Transverse colon (tissue), 4 donors: ENCODE measurements around the gene TMEM108.

Experiments used
- EP300 ChIP-seq: sonication (generic); formaldehyde crosslinking; IDR thresholded peaks from one replicate; pipeline ENCODE4 v1.6.1; 2017; ENCODE audit warnings: antibody characterized with exemption, low read depth
- POLR2A ChIP-seq: fragments of 450-650 bp; IDR thresholded peaks from one replicate; pipeline ENCODE4 v1.6.1; 2016; ENCODE audit warnings: antibody characterized with exemption, mild to moderate bottlenecking, moderate library complexity
- POLR2AphosphoS5 ChIP-seq, 3 donors: sonication (generic); formaldehyde crosslinking; IDR thresholded peaks; one replicate each; pipeline ENCODE4 v1.6.1; 2016; ENCODE audit warnings: antibody characterized with exemption in 3 of 3
- TF ChIP-seq, protein P1 (sequence below), 5 experiments: fragments of 200-600 bp in 3 of 5; fragments of 450-650 bp in 2 of 5; sonication (generic) in 3 of 5; IDR thresholded peaks; 1 replicate in 2 of 5; 2 replicates in 3 of 5; pipeline ENCODE4 v1.5.1; 2016 to 2017; ENCODE audit warnings: antibody characterized with exemption in 5 of 5, inconsistent platforms in 3 of 5, mild to moderate bottlenecking in 2 of 5, moderate library complexity in 1 of 5

DNA sequence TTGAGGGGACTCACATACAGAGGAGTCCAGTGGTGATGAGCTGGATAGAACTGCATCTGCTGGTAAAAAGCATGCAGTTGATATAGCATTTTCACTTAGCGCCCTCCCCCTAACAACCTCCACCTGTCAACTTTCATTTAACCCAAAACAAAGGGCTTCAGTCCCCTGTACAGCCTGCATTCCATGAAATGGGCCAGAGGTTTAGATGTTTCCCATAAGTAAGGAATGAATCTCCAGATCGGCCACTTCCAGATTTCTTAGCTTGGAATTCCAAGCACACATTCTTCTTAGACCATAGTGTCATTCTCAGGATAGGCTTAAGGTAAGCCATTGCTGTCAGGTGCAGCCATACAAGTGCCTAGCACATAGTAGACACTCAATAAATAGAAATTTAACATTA is 328.7 kb downstream of the TMEM108 start:
- TF ChIP-seq, protein P1, sequence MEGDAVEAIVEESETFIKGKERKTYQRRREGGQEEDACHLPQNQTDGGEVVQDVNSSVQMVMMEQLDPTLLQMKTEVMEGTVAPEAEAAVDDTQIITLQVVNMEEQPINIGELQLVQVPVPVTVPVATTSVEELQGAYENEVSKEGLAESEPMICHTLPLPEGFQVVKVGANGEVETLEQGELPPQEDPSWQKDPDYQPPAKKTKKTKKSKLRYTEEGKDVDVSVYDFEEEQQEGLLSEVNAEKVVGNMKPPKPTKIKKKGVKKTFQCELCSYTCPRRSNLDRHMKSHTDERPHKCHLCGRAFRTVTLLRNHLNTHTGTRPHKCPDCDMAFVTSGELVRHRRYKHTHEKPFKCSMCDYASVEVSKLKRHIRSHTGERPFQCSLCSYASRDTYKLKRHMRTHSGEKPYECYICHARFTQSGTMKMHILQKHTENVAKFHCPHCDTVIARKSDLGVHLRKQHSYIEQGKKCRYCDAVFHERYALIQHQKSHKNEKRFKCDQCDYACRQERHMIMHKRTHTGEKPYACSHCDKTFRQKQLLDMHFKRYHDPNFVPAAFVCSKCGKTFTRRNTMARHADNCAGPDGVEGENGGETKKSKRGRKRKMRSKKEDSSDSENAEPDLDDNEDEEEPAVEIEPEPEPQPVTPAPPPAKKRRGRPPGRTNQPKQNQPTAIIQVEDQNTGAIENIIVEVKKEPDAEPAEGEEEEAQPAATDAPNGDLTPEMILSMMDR (IDR thresholded peaks at IDR 0.05) = no peak
- no peak for TF ChIP-seq POLR2AphosphoS5 (IDR thresholded peaks at IDR 0.05)
- no peak for TF ChIP-seq EP300
- TF ChIP-seq POLR2A = no peak
